GM12878 (cell line): ENCODE results near the gene VAT1. TPM values are rescaled to one million over a fixed set of nuclear protein-coding genes. Genes with fewer than 3 reads are reported as not detected.

Source experiments
- CEBPZ ChIP-seq: fragments of 150-350 bp; IDR thresholded peaks from 2 replicates; pipeline ENCODE4 v1.6.1; 2016; ENCODE audit warnings: low read depth, low read length
- CHD1 ChIP-seq: IDR thresholded peaks from 2 replicates; pipeline ENCODE4 v1.6.1; 2012; ENCODE audit warnings: low read depth, low read length, improper control_type of control experiment
- CUX1 ChIP-seq: IDR thresholded peaks from 2 replicates; pipeline ENCODE4 v1.6.1; 2012; ENCODE audit warnings: improper control_type of control experiment, low read depth, low read length; ENCODE audit not compliant: insufficient replicate concordance
- EGR1 ChIP-seq, 2 experiments: IDR thresholded peaks; 1 replicate in 1 of 2; 2 replicates in 1 of 2; pipeline ENCODE4 v1.6.1; 2011 to 2012; ENCODE audit warnings: low read depth in 2 of 2, low read length in 2 of 2, borderline replicate concordance in 1 of 2, mild to moderate bottlenecking in 1 of 2, moderate library complexity in 1 of 2
- FOXK2 ChIP-seq: fragments of 450-650 bp; IDR thresholded peaks from 2 replicates; pipeline ENCODE4 v1.6.1; 2017; ENCODE audit warnings: mild to moderate bottlenecking, moderate library complexity
- JUNB ChIP-seq: IDR thresholded peaks from 2 replicates; pipeline ENCODE4 v1.6.1; 2016; ENCODE audit warnings: antibody characterized with exemption, mild to moderate bottlenecking
- KLF5 ChIP-seq: fragments of 450-650 bp; IDR thresholded peaks from 2 replicates; pipeline ENCODE4 v1.6.1; 2014; ENCODE audit warnings: mild to moderate bottlenecking; ENCODE audit not compliant: partially characterized antibody
- MTA3 ChIP-seq: IDR thresholded peaks from 2 replicates; pipeline ENCODE4 v1.6.1; 2012; ENCODE audit warnings: low read length, inconsistent platforms, borderline replicate concordance
- NR2C2 ChIP-seq: IDR thresholded peaks from 2 replicates; pipeline ENCODE4 v1.6.1; 2011; ENCODE audit warnings: borderline replicate concordance, low read depth; ENCODE audit not compliant: control insufficient read depth, insufficient read length
- SMAD1 ChIP-seq: fragments of 450-650 bp; IDR thresholded peaks from 2 replicates; pipeline ENCODE4 v1.6.1; 2018; ENCODE audit warnings: mild to moderate bottlenecking, low read depth; ENCODE audit not compliant: partially characterized antibody
- SREBF2 ChIP-seq: IDR thresholded peaks from 2 replicates; pipeline ENCODE4 v1.6.1; 2012; ENCODE audit warnings: mild to moderate bottlenecking, low read length
- SUZ12 ChIP-seq: fragments of 200-600 bp; sonication (generic); IDR thresholded peaks from one replicate; pipeline ENCODE4 v1.6.1; 2018; ENCODE audit warnings: antibody characterized with exemption, mild to moderate bottlenecking; ENCODE audit not compliant: unreplicated experiment
- WRNIP1 ChIP-seq: IDR thresholded peaks from 2 replicates; pipeline ENCODE4 v1.6.1; 2011; ENCODE audit warnings: low read depth, low read length, improper control_type of control experiment, borderline replicate concordance
- YBX1 ChIP-seq: fragments of 450-650 bp; IDR thresholded peaks from 2 replicates; pipeline ENCODE4 v1.6.1; 2016; ENCODE audit warnings: antibody characterized with exemption
- ZBTB4 ChIP-seq: fragments of 450-650 bp; formaldehyde crosslinking; IDR thresholded peaks from 2 replicates; pipeline ENCODE4 v1.4.0; 2022; ENCODE audit warnings: mild to moderate bottlenecking, moderate library complexity
- ZZZ3 ChIP-seq: IDR thresholded peaks from 2 replicates; pipeline ENCODE4 v1.6.1; 2011; ENCODE audit warnings: low read depth; ENCODE audit not compliant: control insufficient read depth, insufficient read length
- polyA plus RNA-seq, 11 experiments: library from polyadenylated mRNA; depleted of rRNA in 4 of 11; unstranded in 6 of 11; stranded (reverse) in 5 of 11; fragments of >200 nt; fragmentation: Nextera tagmentation in 4 of 11; fragmentation: Illumina TruSeq in 1 of 11; extraction: Ambion mirVana in 4 of 11; extraction: Trizol in 1 of 11; gene quantifications; 1 replicate in 1 of 11; 2 replicates in 10 of 11; pipeline versions ENCODE4 v1.2.1 to v1.2.3, GENCODE V29; 2011 to 2016; ENCODE audit warnings: inconsistent platforms in 2 of 11, missing spikeins in 2 of 11, low read depth in 1 of 11
- total RNA-seq, 4 experiments: library from RNA; depleted of rRNA in 3 of 4; stranded (reverse); fragments of >200 nt in 3 of 4; fragmentation: Illumina TruSeq in 1 of 4; extraction: Trizol in 1 of 4; gene quantifications; 2 replicates each; pipeline versions ENCODE4 v1.2.1 to v1.2.3, GENCODE V29; 2013 to 2021

VAT1 gene
- total and polyA plus RNA-seq, 10 of the 15 experiments (the other 5 are each of a cell fraction or from before 2014, with no cell fraction given) = 5.0 to 19.8 (median 8.2) TPM

GRCh38 chr17:42997984-42998938 lies 23.9 kb downstream of the VAT1 start, which contains the start of gene RPL27 (continued):
- no peak for TF ChIP-seq ZBTB4 (CRISPR knock-in tag)
- peak; percentile 70 for TF ChIP-seq SMAD1
- peak; percentile 66 for TF ChIP-seq ZZZ3
- TF ChIP-seq EGR1 (IDR thresholded peaks at IDR 0.05; ENCODE audit: borderline replicate concordance in 1 of 2, low read depth in 2 of 2, low read length in 2 of 2) = peak; percentile 8 to 29; a peak in 1 of 3 replicates
- 0 out of 2 replicates have a peak, but pooled peaks have one; percentile 6 for TF ChIP-seq CEBPZ
- peak; percentile 80 for TF ChIP-seq NR2C2
- TF ChIP-seq SREBF2 = no peak; the same call in 1 of the 2 replicates
- no peak for TF ChIP-seq CUX1
- peak; percentile 85 for TF ChIP-seq FOXK2
- peak; percentile 71; the same call in 1 of the 2 replicates for TF ChIP-seq MTA3
- TF ChIP-seq JUNB = no peak; the same call in 1 of the 2 replicates
- TF ChIP-seq KLF5 = peak; percentile 91
- no peak for TF ChIP-seq SUZ12
- no peak; the same call in 1 of the 2 replicates for TF ChIP-seq WRNIP1
- no peak for TF ChIP-seq CHD1
- no peak for TF ChIP-seq YBX1
